Esophagus muscularis mucosa (tissue), 4 donors: ENCODE results near the gene C4orf50. TPM values are rescaled to one million over a fixed set of nuclear protein-coding genes. Genes with fewer than 3 reads are reported as not detected.

ENCODE experiments used
- DNase-seq: peaks from one replicate; pipeline ENCODE4 v3.0.0-alpha.2; 2017; ENCODE audit errors: extremely low spot score
- H3K27ac ChIP-seq, 4 donors: fragments of 200-600 bp; sonication (generic); replicated peaks in 1 of 4; 1 replicate in 3 of 4; 2 replicates in 1 of 4; pipeline ENCODE4 v1.5.1; 2016 to 2019; ENCODE audit warnings: mild to moderate bottlenecking in 1 of 4
- H3K27me3 ChIP-seq, 4 donors: fragments of 200-600 bp; sonication (generic); one replicate each; pipeline versions ENCODE4 v1.5.1 to v1.6.0; 2016 to 2019
- H3K36me3 ChIP-seq, 4 donors: fragments of 200-600 bp; sonication (generic); one replicate each; pipeline ENCODE4 v1.5.1; 2016 to 2019
- H3K4me1 ChIP-seq, 4 donors: fragments of 200-600 bp; sonication (generic); one replicate each; pipeline ENCODE4 v1.5.1; 2016 to 2019
- H3K4me3 ChIP-seq, 4 donors: fragments of 200-600 bp; sonication (generic); 1 replicate in 2 of 4; 2 replicates in 2 of 4; pipeline ENCODE4 v1.5.1; 2016 to 2019; ENCODE audit warnings: mild to moderate bottlenecking in 4 of 4, moderate library complexity in 1 of 4
- H3K9me3 ChIP-seq, 4 donors: fragments of 200-600 bp; sonication (generic); 1 replicate in 3 of 4; 2 replicates in 1 of 4; pipeline ENCODE4 v1.5.1; 2016 to 2019
- CTCF ChIP-seq, 3 experiments: fragments of 200-600 bp in 2 of 3; fragments of 450-650 bp in 1 of 3; sonication (generic) in 2 of 3; IDR thresholded peaks; one replicate each; pipeline ENCODE4 v1.5.1; 2017 to 2019; ENCODE audit warnings: antibody characterized with exemption in 3 of 3, mild to moderate bottlenecking in 2 of 3, moderate library complexity in 1 of 3
- EP300 ChIP-seq: sonication (generic); formaldehyde crosslinking; IDR thresholded peaks from one replicate; pipeline ENCODE4 v1.6.1; 2017; ENCODE audit warnings: antibody characterized with exemption
- POLR2A ChIP-seq: fragments of 450-650 bp; IDR thresholded peaks from one replicate; pipeline ENCODE4 v1.6.1; 2017; ENCODE audit warnings: antibody characterized with exemption, moderate library complexity, mild to moderate bottlenecking, low read depth
- POLR2AphosphoS5 ChIP-seq, 2 donors: sonication (generic); formaldehyde crosslinking; IDR thresholded peaks; one replicate each; pipeline ENCODE4 v1.6.1; 2017; ENCODE audit warnings: antibody characterized with exemption in 2 of 2
- WGBS: methylation state at CpG from one replicate; pipeline ENCODE4 v1.1.5; 2018; 5-methylcytosine and 5-hydroxymethylcytosine counted together
- intact Hi-C: fragments of 100-400 bp; cut with DNase I; formaldehyde crosslinking; loops from one replicate; pipeline ENCODE4 v1.15.1; 2023
- total RNA-seq, 4 donors: library from RNA; depleted of rRNA; stranded (reverse); fragments of >200 nt; gene quantifications; one replicate each; pipeline versions ENCODE4 v1.1.0 to v1.2.1, GENCODE V29; 2016

C4orf50 gene
- total RNA-seq, 4 donors from 2014 or later, result 0.11 to 0.42 (median 0.26) TPM

- 95% methylated on average over 4 of the region's 4 CpGs for WGBS
- H3K4me3 ChIP-seq, result no peak overlapping the region
- H3K36me3 ChIP-seq, result no peaks in the 10 kb centered on the region
- no peaks in the 10 kb centered on the region for H3K4me1 ChIP-seq
- TF ChIP-seq EP300, result no peak
- TF ChIP-seq CTCF (IDR thresholded peaks at IDR 0.05), result no peak
- TF ChIP-seq POLR2A, result no peak
- no peak for TF ChIP-seq POLR2AphosphoS5 (IDR thresholded peaks at IDR 0.05)
- peaks cover 0 to 67% (median 0%) of the 10 kb centered on the region in 4 donors for H3K27me3 ChIP-seq
- no peaks in the 10 kb centered on the region for H3K9me3 ChIP-seq
- intact Hi-C loops, result no loop called here
- DNase-seq, result no peak
- no peak overlapping the region for H3K27ac ChIP-seq
Observed at GRCh38 chr4:5927747-5928146, 90.5 kb downstream of the C4orf50 start.

- WGBS, result 81% methylated on average over 3 of the region's 3 CpGs
- intact Hi-C loops, result no loop called here
- TF ChIP-seq EP300, result no peak
- no peak for TF ChIP-seq POLR2A
- no peak for TF ChIP-seq CTCF (IDR thresholded peaks at IDR 0.05)
- Histone ChIP-seq H3K9me3 (no peaks in the 10 kb centered on the region), H3K4me3 (no peak overlapping the region), H3K27ac (no peak overlapping the region), H3K27me3 (peaks cover 0 to 67% (median 0%) of the 10 kb centered on the region in 4 donors), H3K36me3 (no peaks in the 10 kb centered on the region), H3K4me1 (no peaks in the 10 kb centered on the region)
- DNase-seq, result no peak
Observed at GRCh38 chr4:5927116-5927515, 91.1 kb downstream of the C4orf50 start.

- WGBS, result 63% methylated on average over 7 of the region's 7 CpGs
- Histone ChIP-seq H3K9me3 (no peaks in the 10 kb centered on the region), H3K4me1 (no peaks in the 10 kb centered on the region), H3K27me3 (peaks cover 0 to 67% (median 0%) of the 10 kb centered on the region in 4 donors), H3K36me3 (no peaks in the 10 kb centered on the region), H3K27ac (no peak overlapping the region), H3K4me3 (no peak overlapping the region)
- TF ChIP-seq POLR2AphosphoS5 (IDR thresholded peaks at IDR 0.05), result no peak
- no peak for TF ChIP-seq EP300
- TF ChIP-seq CTCF (IDR thresholded peaks at IDR 0.05), result no peak
- DNase-seq, result no peak
- intact Hi-C loops, result no loop called here
Observed at GRCh38 chr4:5926598-5926997, 91.6 kb downstream of the C4orf50 start.

GRCh38 chr4:5925419-5926200 lies 92.6 kb downstream of the C4orf50 start:
- Histone ChIP-seq H3K9me3 (no peaks in the 10 kb centered on the region), H3K4me1 (no peaks in the 10 kb centered on the region), H3K27me3 (peaks cover 0 to 68% (median 0%) of the 10 kb centered on the region in 4 donors), H3K36me3 (no peaks in the 10 kb centered on the region), H3K27ac (no peak overlapping the region), H3K4me3 (no peak overlapping the region)
- WGBS, result 87% methylated on average over 14 of the region's 16 CpGs
- TF ChIP-seq CTCF (IDR thresholded peaks at IDR 0.05) (no peak), POLR2AphosphoS5 (IDR thresholded peaks at IDR 0.05) (no peak), POLR2A (no peak), EP300 (no peak)
- intact Hi-C loops, result no loop called here
- no peak for DNase-seq
